ENCODE results near the gene MAP3K6.
A peak's percentile ranks its signal among the peaks of the same experiment; 100 is the strongest.

MAP3K6 gene

GRCh38 chr1:27335506-27336422 lies 31.0 kb downstream of the MAP3K6 start:
- Histone ChIP-seq H3K4me3 (ENCODE audit: low read length) (no peak overlapping the region), H3K9me3 (ENCODE audit: control insufficient read depth, insufficient read depth, low read length) (no peaks in the 10 kb centered on the region), H3K4me1 (ENCODE audit: control insufficient read depth, insufficient read depth, low read length) (no peaks in the 10 kb centered on the region), H3K36me3 (ENCODE audit: control insufficient read depth, insufficient read depth, low read length) (peaks cover 15% of the 10 kb centered on the region; the same call in 1 of the 2 replicates), H3K27me3 (ENCODE audit: control insufficient read depth, insufficient read depth, low read length) (no peaks in the 10 kb centered on the region), H3K27ac (ENCODE audit: low read length) (no peak overlapping the region)
- no peak for DNase-seq (ENCODE audit: low read depth, low spot score)
- no CpG with 5 or more reads among the region's 17 CpGs for WGBS (ENCODE audit: insufficient coverage, insufficient read length)

GRCh38 chr1:27333717-27334279 lies 33.0 kb downstream of the MAP3K6 start:
- WGBS (ENCODE audit: insufficient coverage, insufficient read length): no CpG with 5 or more reads among the region's 17 CpGs
- Histone ChIP-seq H3K27ac (ENCODE audit: low read length) (no peak overlapping the region), H3K9me3 (ENCODE audit: control insufficient read depth, insufficient read depth, low read length) (no peaks in the 10 kb centered on the region), H3K4me3 (ENCODE audit: low read length) (no peak overlapping the region), H3K36me3 (ENCODE audit: control insufficient read depth, insufficient read depth, low read length) (peaks cover 15% of the 10 kb centered on the region; the same call in 1 of the 2 replicates), H3K4me1 (ENCODE audit: control insufficient read depth, insufficient read depth, low read length) (no peaks in the 10 kb centered on the region), H3K27me3 (ENCODE audit: control insufficient read depth, insufficient read depth, low read length) (no peaks in the 10 kb centered on the region)
- DNase-seq (ENCODE audit: low read depth, low spot score): no peak

GRCh38 chr1:27332536-27333281 lies 34.1 kb downstream of the MAP3K6 start:
- Histone ChIP-seq H3K4me1 (ENCODE audit: control insufficient read depth, insufficient read depth, low read length) (no peaks in the 10 kb centered on the region), H3K27me3 (ENCODE audit: control insufficient read depth, insufficient read depth, low read length) (no peaks in the 10 kb centered on the region), H3K4me3 (ENCODE audit: low read length) (no peak overlapping the region), H3K9me3 (ENCODE audit: control insufficient read depth, insufficient read depth, low read length) (no peaks in the 10 kb centered on the region), H3K36me3 (ENCODE audit: control insufficient read depth, insufficient read depth, low read length) (peaks cover 15% of the 10 kb centered on the region; the same call in 1 of the 2 replicates), H3K27ac (ENCODE audit: low read length) (no peak overlapping the region)
- DNase-seq (ENCODE audit: low read depth, low spot score): no peak
- WGBS (ENCODE audit: insufficient coverage, insufficient read length): no CpG with 5 or more reads among the region's 11 CpGs

GRCh38 chr1:27331922-27332321 lies 34.8 kb downstream of the MAP3K6 start:
- Histone ChIP-seq H3K4me3 (ENCODE audit: low read length) (no peak overlapping the region), H3K4me1 (ENCODE audit: control insufficient read depth, insufficient read depth, low read length) (no peaks in the 10 kb centered on the region), H3K27ac (ENCODE audit: low read length) (no peak overlapping the region), H3K27me3 (ENCODE audit: control insufficient read depth, insufficient read depth, low read length) (no peaks in the 10 kb centered on the region), H3K36me3 (ENCODE audit: control insufficient read depth, insufficient read depth, low read length) (peaks cover 15% of the 10 kb centered on the region; the same call in 1 of the 2 replicates), H3K9me3 (ENCODE audit: control insufficient read depth, insufficient read depth, low read length) (no peaks in the 10 kb centered on the region)
- DNase-seq (ENCODE audit: low read depth, low spot score): no peak
- no CpG with 5 or more reads among the region's 5 CpGs for WGBS (ENCODE audit: insufficient coverage, insufficient read length)

- H3K27me3 ChIP-seq (ENCODE audit: control insufficient read depth, insufficient read depth, low read length): no peaks in the 10 kb centered on the region
- WGBS (ENCODE audit: insufficient coverage, insufficient read length): no CpG with 5 or more reads among the region's 3 CpGs
- H3K27ac ChIP-seq (ENCODE audit: low read length): no peak overlapping the region
- H3K4me1 ChIP-seq (ENCODE audit: control insufficient read depth, insufficient read depth, low read length): no peaks in the 10 kb centered on the region
- no peaks in the 10 kb centered on the region for H3K9me3 ChIP-seq (ENCODE audit: control insufficient read depth, insufficient read depth, low read length)
- H3K36me3 ChIP-seq (ENCODE audit: control insufficient read depth, insufficient read depth, low read length): peaks cover 15% of the 10 kb centered on the region; the same call in 1 of the 2 replicates
- no peak overlapping the region for H3K4me3 ChIP-seq (ENCODE audit: low read length)
- DNase-seq (ENCODE audit: low read depth, low spot score): no peak
Measured at GRCh38 chr1:27331426-27331825, 35.3 kb downstream of the MAP3K6 start.

GRCh38 chr1:27330786-27331185 lies 36.0 kb downstream of the MAP3K6 start:
- no peak overlapping the region for H3K27ac ChIP-seq (ENCODE audit: low read length)
- H3K36me3 ChIP-seq (ENCODE audit: control insufficient read depth, insufficient read depth, low read length): peaks cover 18% of the 10 kb centered on the region
- H3K9me3 ChIP-seq (ENCODE audit: control insufficient read depth, insufficient read depth, low read length): no peaks in the 10 kb centered on the region
- no peaks in the 10 kb centered on the region for H3K4me1 ChIP-seq (ENCODE audit: control insufficient read depth, insufficient read depth, low read length)
- no CpG with 5 or more reads among the region's 8 CpGs for WGBS (ENCODE audit: insufficient coverage, insufficient read length)
- DNase-seq (ENCODE audit: low read depth, low spot score): no peak
- no peak overlapping the region for H3K4me3 ChIP-seq (ENCODE audit: low read length)
- no peaks in the 10 kb centered on the region for H3K27me3 ChIP-seq (ENCODE audit: control insufficient read depth, insufficient read depth, low read length)

- WGBS (ENCODE audit: insufficient coverage, insufficient read length): no CpG with 5 or more reads among the region's 5 CpGs
- Histone ChIP-seq H3K27me3 (ENCODE audit: control insufficient read depth, insufficient read depth, low read length) (no peaks in the 10 kb centered on the region), H3K4me1 (ENCODE audit: control insufficient read depth, insufficient read depth, low read length) (no peaks in the 10 kb centered on the region), H3K9me3 (ENCODE audit: control insufficient read depth, insufficient read depth, low read length) (no peaks in the 10 kb centered on the region), H3K27ac (ENCODE audit: low read length) (no peak overlapping the region), H3K36me3 (ENCODE audit: control insufficient read depth, insufficient read depth, low read length) (peaks cover 15% of the 10 kb centered on the region; the same call in 1 of the 2 replicates), H3K4me3 (ENCODE audit: low read length) (no peak overlapping the region)
- no peak for DNase-seq (ENCODE audit: low read depth, low spot score)
Measured at GRCh38 chr1:27327964-27328363, 38.8 kb downstream of the MAP3K6 start.

GRCh38 chr1:27325286-27325685 lies 41.5 kb downstream of the MAP3K6 start:
- Histone ChIP-seq H3K27me3 (ENCODE audit: control insufficient read depth, insufficient read depth, low read length) (no peaks in the 10 kb centered on the region), H3K4me1 (ENCODE audit: control insufficient read depth, insufficient read depth, low read length) (no peaks in the 10 kb centered on the region), H3K4me3 (ENCODE audit: low read length) (no peak overlapping the region), H3K9me3 (ENCODE audit: control insufficient read depth, insufficient read depth, low read length) (no peaks in the 10 kb centered on the region), H3K36me3 (ENCODE audit: control insufficient read depth, insufficient read depth, low read length) (peaks cover 9% of the 10 kb centered on the region; the same call in 1 of the 2 replicates), H3K27ac (ENCODE audit: low read length) (no peak overlapping the region)
- WGBS (ENCODE audit: insufficient coverage, insufficient read length): no CpG with 5 or more reads among the region's 15 CpGs
- no peak for DNase-seq (ENCODE audit: low read depth, low spot score)

- no peak for DNase-seq (ENCODE audit: low read depth, low spot score)
- Histone ChIP-seq H3K9me3 (ENCODE audit: control insufficient read depth, insufficient read depth, low read length) (no peaks in the 10 kb centered on the region), H3K27me3 (ENCODE audit: control insufficient read depth, insufficient read depth, low read length) (no peaks in the 10 kb centered on the region), H3K4me1 (ENCODE audit: control insufficient read depth, insufficient read depth, low read length) (no peaks in the 10 kb centered on the region), H3K27ac (ENCODE audit: low read length) (no peak overlapping the region), H3K36me3 (ENCODE audit: control insufficient read depth, insufficient read depth, low read length) (peaks cover 9% of the 10 kb centered on the region; the same call in 1 of the 2 replicates), H3K4me3 (ENCODE audit: low read length) (peak overlapping the region; percentile 93)
- WGBS (ENCODE audit: insufficient coverage, insufficient read length): no CpG with 5 or more reads among the region's 10 CpGs
Measured at GRCh38 chr1:27322569-27323240, 44.1 kb downstream of the MAP3K6 start.
